RWPE2 (cell line): ENCODE data around the gene HELZ.

Experiments
- ATAC-seq: fragments of 200-7000 bp; cut with Tn5 transposase; 3 replicates; pipeline ENCODE4 v1.9.1; 2021; ENCODE audit warnings: low read depth
- DNase-seq: peaks from one replicate; pipeline ENCODE4 v3.0.0-alpha.2; 2020; ENCODE audit warnings: low spot score
- H3K27ac ChIP-seq: fragments of 450-650 bp; 2 replicates; pipeline ENCODE4 v1.5.1; 2017; ENCODE audit warnings: mild to moderate bottlenecking; ENCODE audit not compliant: poor library complexity, severe bottlenecking
- H3K27me3 ChIP-seq: fragments of 250-450 bp; sonication (Bioruptor Pico); 2 replicates; pipeline ENCODE4 v1.5.1; 2021; ENCODE audit warnings: mild to moderate bottlenecking, moderate library complexity; ENCODE audit not compliant: insufficient read depth, poor library complexity, severe bottlenecking
- H3K36me3 ChIP-seq: fragments of 250-450 bp; sonication (Bioruptor Pico); 2 replicates; pipeline ENCODE4 v1.5.1; 2020; ENCODE audit warnings: low read depth, mild to moderate bottlenecking, moderate library complexity
- H3K4me1 ChIP-seq: fragments of 250-450 bp; sonication (Bioruptor Pico); 2 replicates; pipeline ENCODE4 v1.5.1; 2021; ENCODE audit warnings: mild to moderate bottlenecking, moderate library complexity; ENCODE audit not compliant: insufficient read depth, poor library complexity, severe bottlenecking
- H3K4me3 ChIP-seq: fragments of 250-450 bp; sonication (Bioruptor Pico); 2 replicates; pipeline ENCODE4 v1.5.1; 2021; ENCODE audit warnings: mild to moderate bottlenecking, moderate library complexity; ENCODE audit not compliant: severe bottlenecking
- H3K9me3 ChIP-seq: fragments of 250-450 bp; sonication (Bioruptor Pico); 2 replicates; pipeline ENCODE4 v1.5.1; 2021; ENCODE audit warnings: mild to moderate bottlenecking, moderate library complexity; ENCODE audit not compliant: severe bottlenecking
- CTCF ChIP-seq: fragments of 450-650 bp; IDR thresholded peaks from one replicate; pipeline ENCODE4 v1.5.1; 2017; ENCODE audit warnings: mild to moderate bottlenecking, moderate library complexity; ENCODE audit not compliant: poor library complexity, severe bottlenecking

HELZ gene

GRCh38 chr17:67051155-67051538, 193.8 kb downstream of the HELZ start:
- Histone ChIP-seq H3K9me3 (peaks cover 10% of the 10 kb centered on the region), H3K27ac (no peak overlapping the region), H3K4me3 (no peak overlapping the region), H3K36me3 (0 out of 2 replicates have a peak, but pooled peaks cover 4% of the 10 kb centered on the region), H3K27me3 (no peaks in the 10 kb centered on the region), H3K4me1 (no peaks in the 10 kb centered on the region)
- DNase-seq (no peak), ATAC-seq (no peak)
- TF ChIP-seq CTCF, result no peak

- Histone ChIP-seq H3K27ac (no peak overlapping the region), H3K4me1 (no peaks in the 10 kb centered on the region), H3K36me3 (0 out of 2 replicates have a peak, but pooled peaks cover 4% of the 10 kb centered on the region), H3K4me3 (no peak overlapping the region), H3K27me3 (no peaks in the 10 kb centered on the region), H3K9me3 (peaks cover 10% of the 10 kb centered on the region)
- TF ChIP-seq CTCF, result no peak
- ATAC-seq, result no peak
- DNase-seq, result no peak
Observed at GRCh38 chr17:67050471-67051154, 194.4 kb downstream of the HELZ start.

- H3K4me1 ChIP-seq, result no peaks in the 10 kb centered on the region
- no peak for TF ChIP-seq CTCF
- H3K27ac ChIP-seq, result no peak overlapping the region
- H3K4me3 ChIP-seq, result no peak overlapping the region
- ATAC-seq (no peak), DNase-seq (no peak)
- H3K9me3 ChIP-seq, result peaks cover 10% of the 10 kb centered on the region
- no peaks in the 10 kb centered on the region for H3K27me3 ChIP-seq
- H3K36me3 ChIP-seq, result 0 out of 2 replicates have a peak, but pooled peaks cover 4% of the 10 kb centered on the region
Observed at GRCh38 chr17:67050066-67050465, 194.9 kb downstream of the HELZ start.

DNA sequence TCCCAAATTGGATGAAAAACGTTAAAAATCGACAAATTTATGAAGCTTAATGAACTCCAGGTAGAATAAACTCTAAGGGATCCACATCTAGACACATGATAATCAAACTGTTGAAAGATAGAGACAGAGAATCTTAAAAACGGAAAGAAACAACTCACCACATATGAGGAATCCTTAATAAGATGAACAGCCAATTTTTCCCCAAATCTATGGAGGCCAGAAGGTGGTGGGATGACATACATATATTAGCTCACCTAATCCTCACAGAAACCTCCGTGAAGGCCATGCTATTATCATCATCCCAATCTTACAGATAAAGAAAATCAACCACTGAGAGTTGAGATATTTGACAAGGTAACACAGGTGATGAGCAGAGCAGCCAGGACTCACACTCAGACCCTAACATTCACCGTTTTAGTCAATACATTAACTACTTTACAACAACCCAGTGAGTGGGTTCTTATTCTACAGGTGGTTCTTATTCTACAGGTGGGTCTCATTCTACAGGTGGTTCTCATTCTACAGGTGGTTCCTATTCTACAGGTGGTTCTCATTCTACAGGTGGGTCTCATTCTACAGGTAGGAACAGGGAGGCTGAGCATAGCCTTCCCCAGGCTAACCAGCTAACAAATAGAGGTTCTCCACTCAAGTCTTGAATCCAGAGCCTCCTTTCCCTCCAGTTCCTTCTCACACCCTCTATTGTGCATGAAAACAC, 195.8 kb downstream of the HELZ start:
- H3K4me1 ChIP-seq, result no peaks in the 10 kb centered on the region
- no peak overlapping the region for H3K4me3 ChIP-seq
- H3K36me3 ChIP-seq, result 0 out of 2 replicates have a peak, but pooled peaks cover 4% of the 10 kb centered on the region
- H3K27ac ChIP-seq, result no peak overlapping the region
- TF ChIP-seq CTCF, result no peak
- no peak for DNase-seq
- no peaks in the 10 kb centered on the region for H3K27me3 ChIP-seq
- peaks cover 10% of the 10 kb centered on the region for H3K9me3 ChIP-seq
- ATAC-seq, result no peak

- Histone ChIP-seq H3K9me3 (peaks cover 10% of the 10 kb centered on the region), H3K27me3 (no peaks in the 10 kb centered on the region), H3K4me3 (no peak overlapping the region), H3K4me1 (no peaks in the 10 kb centered on the region), H3K27ac (no peak overlapping the region), H3K36me3 (0 out of 2 replicates have a peak, but pooled peaks cover 4% of the 10 kb centered on the region)
- TF ChIP-seq CTCF, result no peak
- DNase-seq (no peak), ATAC-seq (no peak)
Observed at GRCh38 chr17:67047382-67047781, 197.6 kb downstream of the HELZ start.
